A549 (cell line): ENCODE measurements around the gene TRIO. TPM values are rescaled to one million over a fixed set of nuclear protein-coding genes. Genes with fewer than 3 reads are reported as not detected.

Experiments used
- ATAC-seq, 2 experiments: fragments of 200-7000 bp in 1 of 2; fragments of >200 bp in 1 of 2; cut with Nextera tagmentation in 1 of 2; cut with Tn5 transposase in 1 of 2; 3 replicates each; pipeline versions ENCODE4 v1.8.0 to v1.9.1; 2018 to 2020; ENCODE audit warnings: mild to moderate bottlenecking in 1 of 2, moderate library complexity in 1 of 2
- CTCF ChIA-PET: fragments of 300-600 bp; sonication (Branson Sonifier 250); formaldehyde crosslinking; extraction: SDS; loops from one replicate; lab custom pipeline; 2021; ENCODE audit warnings: antibody characterized with exemption, inconsistent platforms; lab: Yijun Ruan, JAX
- POLR2A ChIA-PET: fragments of 350-600 bp; formaldehyde crosslinking; extraction: SDS; loops from one replicate; lab custom pipeline; 2021; ENCODE audit warnings: antibody characterized with exemption, inconsistent platforms; lab: Yijun Ruan, JAX
- DNase-seq, 2 experiments: peaks; one replicate each; pipeline versions ENCODE4 v3.0.0 to v3.0.0-alpha.2; 2011 to 2016; ENCODE audit warnings: low read depth in 1 of 2, low spot score in 1 of 2
- FAIRE-seq: peaks from 2 replicates; lab custom pipeline; 2011; peaks lifted over from hg19 to GRCh38; lab: Jason Lieb, UNC
- H3K27ac ChIP-seq, 2 experiments: fragments of >200 bp; sonication (Bioruptor Twin); formaldehyde crosslinking; 3 replicates each; pipeline ENCODE4 v1.5.1; 2016 to 2017
- H3K4me1 ChIP-seq: fragments of >200 bp; sonication (Bioruptor Twin); formaldehyde crosslinking; 3 replicates; pipeline ENCODE4 v1.6.1; 2016
- H3K4me2 ChIP-seq: fragments of >200 bp; sonication (Bioruptor Twin); formaldehyde crosslinking; 3 replicates; pipeline ENCODE4 v1.6.1; 2016
- H3K4me3 ChIP-seq: fragments of >200 bp; sonication (Bioruptor Twin); formaldehyde crosslinking; 3 replicates; pipeline ENCODE4 v1.5.1; 2016
- H3K9me3 ChIP-seq: fragments of >200 bp; sonication (Bioruptor Twin); formaldehyde crosslinking; 3 replicates; pipeline ENCODE4 v1.6.1; 2016
- ATOH8 ChIP-seq: fragments of 250-450 bp; sonication (Bioruptor Pico); IDR thresholded peaks from 2 replicates; pipeline ENCODE4 v1.5.0; 2020; ENCODE audit warnings: low read depth, mild to moderate bottlenecking, moderate library complexity
- BHLHE40 ChIP-seq: IDR thresholded peaks from 2 replicates; pipeline ENCODE4 v1.6.1; 2012; ENCODE audit warnings: low read depth, low read length, inconsistent platforms
- CEBPB ChIP-seq, 2 experiments: fragments of >200 bp in 1 of 2; sonication (Bioruptor Twin) in 1 of 2; formaldehyde crosslinking in 1 of 2; IDR thresholded peaks; 2 replicates each; pipeline ENCODE4 v1.6.1; 2012 to 2016
- CHD2 ChIP-seq: fragments of 150-350 bp; IDR thresholded peaks from 2 replicates; pipeline ENCODE4 v1.6.1; 2014; ENCODE audit warnings: low read length; ENCODE audit not compliant: partially characterized antibody
- CHD4 ChIP-seq: fragments of 200-600 bp; sonication (generic); IDR thresholded peaks from 2 replicates; pipeline ENCODE4 v1.6.1; 2016; ENCODE audit warnings: antibody characterized with exemption, mild to moderate bottlenecking, borderline replicate concordance
- EHF ChIP-seq: fragments of 250-450 bp; sonication (Bioruptor Pico); IDR thresholded peaks from 2 replicates; pipeline ENCODE4 v1.5.0; 2020; ENCODE audit warnings: mild to moderate bottlenecking
- ELK1 ChIP-seq: fragments of 150-350 bp; IDR thresholded peaks from 2 replicates; pipeline ENCODE4 v1.6.1; 2014; ENCODE audit warnings: low read depth, mild to moderate bottlenecking, low read length
- FOSL2 ChIP-seq, 2 experiments: fragments of 450-650 bp in 1 of 2; fragments of >200 bp in 1 of 2; sonication (Bioruptor Twin) in 1 of 2; formaldehyde crosslinking; IDR thresholded peaks; 2 replicates each; pipeline versions ENCODE4 v1.5.0 to v1.6.1; 2016 to 2020; ENCODE audit warnings: mild to moderate bottlenecking in 1 of 2, moderate library complexity in 1 of 2
- FOXS1 ChIP-seq: fragments of 250-450 bp; sonication (Bioruptor Pico); IDR thresholded peaks from 2 replicates; pipeline ENCODE4 v1.5.0; 2020; ENCODE audit warnings: mild to moderate bottlenecking, moderate library complexity
- GATA3 ChIP-seq: IDR thresholded peaks from 2 replicates; pipeline ENCODE4 v1.6.1; 2012; ENCODE audit warnings: borderline replicate concordance
- HEYL ChIP-seq: fragments of 250-450 bp; sonication (Bioruptor Pico); IDR thresholded peaks from 2 replicates; pipeline ENCODE4 v1.8.0; 2021; ENCODE audit warnings: mild to moderate bottlenecking, moderate library complexity
- HOXA7 ChIP-seq: fragments of 250-450 bp; sonication (Bioruptor Pico); IDR thresholded peaks from 2 replicates; pipeline ENCODE4 v1.5.0; 2020; ENCODE audit warnings: mild to moderate bottlenecking, moderate library complexity
- HOXB5 ChIP-seq: fragments of 250-450 bp; sonication (Bioruptor Pico); IDR thresholded peaks from 2 replicates; pipeline ENCODE4 v1.5.0; 2020; ENCODE audit warnings: mild to moderate bottlenecking, moderate library complexity
- JUN ChIP-seq, 2 experiments: fragments of >200 bp; sonication (Bioruptor Twin); formaldehyde crosslinking; IDR thresholded peaks; 2 replicates in 1 of 2; 3 replicates in 1 of 2; pipeline ENCODE4 v1.6.1; 2016 to 2017
- KDM1A ChIP-seq: fragments of 200-600 bp; sonication (generic); IDR thresholded peaks from 2 replicates; pipeline ENCODE4 v1.6.1; 2016; ENCODE audit warnings: low read depth, mild to moderate bottlenecking
- MYC ChIP-seq: IDR thresholded peaks from 2 replicates; pipeline ENCODE4 v1.6.1; 2012; ENCODE audit warnings: mild to moderate bottlenecking, inconsistent platforms, low read length, improper control_type of control experiment, borderline replicate concordance
- NFE2L2 ChIP-seq: fragments of 150-350 bp; conservative IDR thresholded peaks from 2 replicates; pipeline ENCODE4 v1.6.1; 2014; ENCODE audit warnings: low read length
- NR3C1 ChIP-seq: fragments of >200 bp; sonication (Bioruptor Twin); formaldehyde crosslinking; IDR thresholded peaks from 3 replicates; pipeline ENCODE4 v1.6.1; 2017
- PHF8 ChIP-seq: fragments of 200-600 bp; sonication (generic); IDR thresholded peaks from 2 replicates; pipeline ENCODE4 v1.6.1; 2016; ENCODE audit warnings: low read depth, mild to moderate bottlenecking, antibody characterized with exemption, moderate library complexity, borderline replicate concordance
- POLR2AphosphoS2 ChIP-seq: conservative IDR thresholded peaks from 2 replicates; pipeline ENCODE4 v1.6.1; 2012; ENCODE audit warnings: low read length, improper control_type of control experiment, inconsistent platforms
- TP53 ChIP-seq: fragments of 250-450 bp; sonication (Bioruptor Pico); IDR thresholded peaks from 2 replicates; pipeline ENCODE4 v1.5.0; 2021; ENCODE audit warnings: mild to moderate bottlenecking, moderate library complexity
- ZFP36 ChIP-seq: fragments of 450-650 bp; IDR thresholded peaks from 2 replicates; pipeline ENCODE4 v1.6.1; 2014; ENCODE audit warnings: borderline replicate concordance; ENCODE audit not compliant: partially characterized antibody
- ZNF302 ChIP-seq: fragments of 250-450 bp; sonication (Bioruptor Pico); IDR thresholded peaks from 2 replicates; pipeline ENCODE4 v1.9.0; 2021; ENCODE audit warnings: inconsistent platforms, mild to moderate bottlenecking, moderate library complexity
- ZSCAN20 ChIP-seq: fragments of 250-450 bp; sonication (Bioruptor Pico); IDR thresholded peaks from 2 replicates; pipeline ENCODE4 v1.8.0; 2022; ENCODE audit warnings: mild to moderate bottlenecking, moderate library complexity
- WGBS: methylation state at CpG from one replicate; pipeline ENCODE4 v1.1.6; 2017; ENCODE audit errors: missing lambda C conversion rate; 5-methylcytosine and 5-hydroxymethylcytosine counted together
- polyA plus RNA-seq, 4 experiments: library from polyadenylated mRNA; depleted of rRNA in 3 of 4; stranded (reverse); fragments of >200 nt; fragmentation: RNase III in 1 of 4; extraction: RNeasy Plus Mini Kit Qiagen cat#74134 plus additional on column Dnase treatment in 1 of 4; gene quantifications; 2 replicates in 3 of 4; 3 replicates in 1 of 4; pipeline ENCODE4 v1.2.3, GENCODE V29; 2011 to 2017

The TRIO gene
- polyA plus RNA-seq, 2 of the 4 experiments (the other 2 are of a cell fraction): 47.5 to 79.0 TPM

DNA sequence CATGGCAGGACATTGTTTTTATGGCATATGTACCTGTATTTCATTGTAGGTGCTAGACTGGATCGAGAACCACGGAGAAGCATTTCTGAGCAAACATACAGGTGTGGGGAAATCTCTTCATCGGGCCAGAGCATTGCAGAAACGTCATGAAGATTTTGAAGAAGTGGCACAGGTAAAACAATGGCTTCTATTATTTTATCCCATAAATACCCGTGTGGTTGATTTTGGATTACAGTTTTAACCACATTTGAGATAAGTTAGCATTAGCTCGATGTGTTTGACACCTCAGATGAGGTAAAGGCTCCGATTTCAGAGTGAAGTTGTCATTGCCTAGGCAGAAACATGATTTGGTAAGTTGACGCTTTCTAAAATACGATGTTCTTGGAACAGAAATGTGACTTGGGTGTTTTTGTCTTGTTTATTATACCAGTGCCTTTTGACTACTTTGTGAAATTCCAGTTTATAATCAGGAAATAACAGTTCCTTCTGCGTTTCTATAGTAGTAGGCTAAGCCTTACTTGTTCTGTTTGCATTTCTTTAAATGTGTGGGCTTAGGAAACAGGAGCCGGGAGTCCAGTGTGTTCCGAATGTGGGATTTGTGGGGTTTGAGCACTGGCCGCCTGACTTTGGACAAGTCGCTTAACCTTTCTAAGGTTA, 187.7 kb downstream of the TRIO start:
- TF ChIP-seq MYC (no peak), PHF8 (no peak), FOSL2 (IDR thresholded peaks at IDR 0.05) (no peak), FOSL2 (CRISPR knock-in tag; IDR thresholded peaks at IDR 0.05) (no peak), JUN (IDR thresholded peaks at IDR 0.05) (no peak), NFE2L2 (no peak), KDM1A (no peak), HEYL (CRISPR knock-in tag) (no peak), ELK1 (no peak), CHD4 (no peak), ZFP36 (no peak), ZNF302 (CRISPR knock-in tag) (no peak), CHD2 (no peak), HOXB5 (CRISPR knock-in tag) (no peak), CEBPB (IDR thresholded peaks at IDR 0.05) (no peak), HOXA7 (no peak), GATA3 (no peak)
- DNase-seq: no peak
- POLR2A ChIA-PET: no interaction called here
- no peak for ATAC-seq
- no peak for FAIRE-seq
- CTCF ChIA-PET: interaction anchor here (0.6 to 1.0 kb wide), 2 partner anchors 318 to 731 kb away, joined by 3 read pairs; no protein-coding TSS in a partner anchor
- Histone ChIP-seq H3K27ac (no peak overlapping the region), H3K9me3 (no peaks in the 10 kb centered on the region), H3K4me3 (no peak overlapping the region), H3K4me1 (no peaks in the 10 kb centered on the region), H3K4me2 (no peak overlapping the region)
- WGBS: 93% methylated on average over 14 of the region's 14 CpGs

- Histone ChIP-seq H3K4me1 (no peaks in the 10 kb centered on the region), H3K4me3 (no peak overlapping the region), H3K4me2 (no peak overlapping the region), H3K9me3 (no peaks in the 10 kb centered on the region), H3K27ac (no peak overlapping the region)
- ChIA-PET CTCF (interaction anchor here (1.0 kb wide), 1 partner anchor 317 kb away, joined by 3 read pairs; no protein-coding TSS in a partner anchor), POLR2A (no interaction called here)
- DNase-seq: no peak
- FAIRE-seq: no peak
- ATAC-seq: no peak
- TF ChIP-seq POLR2AphosphoS2: no peak
- no peak for TF ChIP-seq BHLHE40
- no peak for TF ChIP-seq ATOH8
- TF ChIP-seq TP53 (CRISPR knock-in tag): no peak
- no peak for TF ChIP-seq ZSCAN20
- TF ChIP-seq EHF (CRISPR knock-in tag): no peak
- TF ChIP-seq FOXS1 (CRISPR knock-in tag): no peak
- no peak for TF ChIP-seq NR3C1
- no peak for TF ChIP-seq NFE2L2
- TF ChIP-seq ELK1: no peak
- TF ChIP-seq ZFP36: no peak
- TF ChIP-seq, all 56 proteins: peak for 0
- 77% methylated on average over 4 of the region's 4 CpGs for WGBS
Measured at GRCh38 chr5:14331386-14331781, 188.2 kb downstream of the TRIO start.
